NCI-H345 treated with DMSO at 0.1 percent for 48 hours (cell line): ENCODE data around the gene CACUL1.
"Not testable (repeated sequence)": the region's sequence is repeated elsewhere in the genome, so short reads cannot be mapped to it uniquely, and the experiment has no call there.

Source experiments
- DNase-seq: peaks from one replicate; lab custom pipeline; 2025; ENCODE audit not compliant: unreplicated experiment; lab: John Stamatoyannopoulos, UW

CACUL1 gene

GRCh38 chr10:118689070-118689858 lies 65.5 kb downstream of the CACUL1 start:
- no peak for DNase-seq

DNA sequence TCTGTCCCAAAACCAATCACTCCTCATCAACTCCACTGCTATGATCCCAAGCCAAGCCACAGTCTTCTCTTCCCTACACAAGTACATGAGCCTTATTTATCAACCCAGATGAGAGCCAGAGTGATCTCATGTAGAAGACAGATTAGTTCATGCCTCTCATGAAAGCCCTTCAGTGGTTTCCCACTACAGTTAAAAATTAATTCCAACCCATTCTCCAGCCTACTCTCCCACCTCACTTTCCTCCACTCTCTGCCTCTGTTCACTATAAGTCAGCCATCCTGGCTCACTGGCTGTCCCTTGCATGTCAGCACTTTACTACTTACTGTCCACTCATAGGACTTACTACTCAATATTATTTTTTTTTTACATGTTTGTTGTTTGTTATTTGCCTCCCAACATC lies 67.3 kb downstream of the CACUL1 start:
- no peak for DNase-seq

GRCh38 chr10:118682533-118682932 lies 72.2 kb downstream of the CACUL1 start:
- DNase-seq: no peak

- no peak for DNase-seq
Measured at GRCh38 chr10:118680197-118680596, 74.6 kb downstream of the CACUL1 start.

DNA sequence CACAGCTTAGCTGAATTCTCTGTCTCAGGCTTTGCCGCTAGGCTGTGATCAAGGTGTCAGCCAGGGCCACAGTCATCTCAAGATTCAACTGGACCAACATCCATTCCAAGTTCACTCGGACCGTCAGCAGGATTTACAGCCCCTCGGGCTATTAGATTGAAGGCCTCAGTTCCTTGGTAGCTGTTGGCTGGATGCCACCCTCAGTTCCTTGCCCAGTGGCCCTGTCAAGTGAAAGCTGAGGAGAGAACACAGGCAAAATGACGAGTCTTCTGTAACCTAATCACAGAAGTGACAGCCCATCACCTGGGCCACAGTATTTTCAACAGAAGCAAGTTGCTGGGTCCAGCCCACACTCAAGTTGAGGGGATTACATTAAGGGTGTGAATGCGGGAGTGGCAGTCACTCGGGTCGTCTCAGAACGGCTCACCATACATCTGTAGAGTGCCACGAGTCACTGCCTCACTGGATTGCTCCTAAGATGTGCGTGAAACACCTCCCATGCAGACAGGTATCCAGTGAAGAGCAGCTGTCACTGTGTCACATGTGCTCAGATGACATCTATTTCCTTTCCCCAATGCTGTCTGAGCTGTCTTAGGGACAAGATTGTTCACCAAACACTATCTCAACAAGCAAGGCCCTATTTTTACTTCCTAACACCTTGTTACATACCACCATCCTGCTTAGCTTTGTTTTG lies 80.4 kb downstream of the CACUL1 start:
- DNase-seq: no peak

DNA sequence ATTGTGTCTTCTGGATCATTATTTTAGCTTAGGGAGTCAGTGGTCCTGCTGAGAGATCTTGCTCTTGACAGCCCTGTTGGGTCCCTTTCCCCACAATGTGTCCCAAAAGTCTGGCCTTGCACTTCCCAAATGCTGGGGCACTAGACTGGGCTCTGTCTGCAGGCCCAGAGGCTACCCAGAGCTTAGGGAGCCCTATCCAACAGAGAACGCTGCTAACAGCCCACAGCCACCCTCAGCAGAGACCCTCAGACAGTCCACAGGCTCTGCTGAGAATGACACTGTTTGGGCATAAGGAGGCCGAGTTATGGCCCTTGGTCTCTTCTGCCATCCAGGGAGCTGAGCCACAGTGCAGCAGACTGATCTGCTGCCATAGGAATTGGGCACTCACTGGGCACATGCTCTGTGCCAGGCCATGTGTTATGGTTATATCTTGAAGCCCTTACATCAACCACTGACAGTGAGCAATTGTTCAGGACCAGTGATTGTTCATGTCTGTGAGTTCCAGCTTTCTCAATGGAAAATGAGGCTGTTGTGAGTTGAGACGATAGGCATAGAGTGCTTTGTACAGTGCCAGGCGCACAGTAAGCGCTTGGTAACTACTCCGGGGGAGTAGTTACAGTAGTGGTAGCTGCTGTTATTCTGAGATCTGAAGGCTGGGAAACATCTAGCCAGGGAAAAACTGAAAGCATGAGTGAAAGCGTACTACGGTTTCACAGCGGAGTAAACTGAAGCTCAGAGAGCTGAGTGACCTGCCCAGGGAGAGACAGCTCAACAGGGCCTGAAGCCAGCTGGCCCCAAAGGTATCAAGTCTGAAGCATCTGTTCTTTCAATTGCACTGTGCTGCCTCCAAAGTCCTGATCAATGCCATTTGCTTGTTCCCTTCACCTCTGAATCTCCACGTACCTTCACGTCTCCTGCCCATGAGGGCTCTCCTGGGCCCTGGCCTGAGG lies 81.7 kb downstream of the CACUL1 start:
- no peak for DNase-seq

DNA sequence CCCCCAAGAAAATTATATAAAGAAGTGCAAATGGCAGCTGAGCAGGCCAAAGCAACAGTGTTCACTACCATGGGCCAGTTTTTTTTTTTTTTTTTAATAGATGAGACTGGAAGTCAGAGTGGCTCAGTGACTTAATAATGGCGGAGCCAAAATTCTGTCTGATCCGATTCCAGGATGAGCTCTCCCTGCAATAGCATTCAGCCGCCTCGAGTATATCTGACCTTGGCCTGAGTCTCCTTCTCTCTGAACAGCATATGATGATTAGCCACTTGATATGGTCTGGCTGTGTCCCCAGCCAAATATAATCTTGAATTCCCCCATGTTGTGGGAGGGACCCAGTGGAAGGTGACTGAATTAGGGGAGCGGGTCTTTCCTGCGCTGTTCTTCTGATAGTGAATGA lies 82.6 kb downstream of the CACUL1 start:
- DNase-seq: no peak

DNA sequence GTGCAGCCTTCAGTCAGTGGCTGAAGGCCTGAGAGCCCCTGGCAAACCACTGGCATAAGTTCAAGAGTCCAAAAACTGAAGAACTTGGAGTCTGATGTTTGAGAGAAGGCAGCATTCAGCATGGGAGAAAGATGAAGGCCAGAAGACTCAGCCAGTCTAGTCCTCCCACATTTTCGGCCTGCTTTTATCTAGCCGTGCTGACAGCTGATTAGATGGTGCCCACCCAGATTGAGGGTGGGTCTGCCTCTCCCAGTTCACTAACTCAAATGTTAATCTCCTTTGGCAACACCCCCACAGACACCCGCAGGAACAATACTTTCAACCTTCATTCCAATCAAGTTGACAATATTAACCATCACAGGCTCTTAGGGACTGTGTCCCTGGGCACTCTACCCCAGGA lies 83.5 kb downstream of the CACUL1 start:
- DNase-seq: not testable (repeated sequence)

DNA sequence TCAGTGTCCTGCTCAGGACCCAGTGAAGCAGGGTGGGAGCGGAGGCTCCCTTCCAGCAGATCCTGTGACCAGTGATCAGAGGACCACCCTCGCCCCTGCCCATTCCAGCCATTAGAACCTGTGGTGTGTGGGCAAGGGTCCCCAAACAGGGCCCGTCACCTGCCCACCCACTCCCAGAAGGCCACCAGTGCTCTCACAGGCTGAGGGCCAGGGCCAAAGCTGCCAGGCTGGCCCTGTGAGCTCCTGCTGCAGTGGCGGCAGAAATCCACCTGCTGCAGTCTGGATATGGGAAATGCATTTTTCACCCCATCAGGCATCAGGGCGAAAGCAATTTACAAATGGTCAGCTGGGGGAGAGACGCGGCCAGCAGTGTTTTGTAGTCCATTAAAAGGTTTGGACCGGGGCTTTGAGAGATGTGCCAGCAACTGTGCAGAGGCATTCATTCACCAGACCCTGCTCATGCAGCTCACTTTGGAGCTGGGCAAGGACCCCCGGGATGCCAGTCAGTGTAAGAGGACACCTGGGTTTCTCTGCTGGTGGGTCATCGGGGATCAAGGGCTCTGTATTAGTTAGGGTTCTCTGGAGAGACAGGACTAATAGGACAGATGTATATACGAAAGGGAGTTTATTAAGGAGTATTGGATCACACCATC lies 84.2 kb downstream of the CACUL1 start:
- no peak for DNase-seq

- DNase-seq: no peak
Measured at GRCh38 chr10:118669835-118670234, 84.9 kb downstream of the CACUL1 start.

- DNase-seq: no peak
Measured at GRCh38 chr10:118669020-118669791, 85.6 kb downstream of the CACUL1 start.

DNA sequence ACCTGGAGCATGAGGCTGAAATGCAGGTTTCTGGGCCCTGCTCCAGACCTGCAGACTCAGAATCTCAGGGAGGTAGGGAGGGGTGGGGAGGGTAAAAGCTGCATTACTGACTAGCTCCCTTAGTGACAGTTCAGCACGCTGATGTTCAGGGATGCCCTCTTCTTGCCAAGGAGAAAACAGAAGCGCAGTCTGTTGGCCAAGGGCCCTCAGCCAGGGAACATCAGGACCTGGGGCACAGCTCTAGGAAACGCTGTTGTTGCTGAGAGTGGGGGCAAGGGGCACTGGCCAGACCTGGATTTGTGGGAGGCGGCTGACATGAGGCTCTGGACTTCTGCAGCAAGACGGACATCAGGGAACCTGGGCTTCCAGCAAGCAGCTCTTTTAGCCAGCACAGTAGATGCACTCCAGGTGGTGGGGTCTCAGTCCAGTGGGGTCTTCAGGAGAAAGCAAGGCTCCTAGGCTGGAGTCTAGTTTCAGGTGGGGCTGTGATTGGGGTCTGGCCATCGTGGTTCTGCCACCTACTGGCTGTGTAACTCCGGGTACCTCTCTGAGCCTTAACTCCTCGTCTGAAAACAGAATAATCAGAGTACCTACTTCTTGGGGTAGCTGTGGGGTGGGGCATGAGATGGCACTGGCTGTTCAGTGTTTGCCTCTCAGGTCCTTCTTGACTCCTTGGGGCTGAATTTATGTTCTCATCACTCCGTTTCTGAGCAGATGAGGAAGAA lies 86.4 kb downstream of the CACUL1 start:
- no peak for DNase-seq

- DNase-seq: no peak
Measured at GRCh38 chr10:118667732-118668131, 87.0 kb downstream of the CACUL1 start.

DNA sequence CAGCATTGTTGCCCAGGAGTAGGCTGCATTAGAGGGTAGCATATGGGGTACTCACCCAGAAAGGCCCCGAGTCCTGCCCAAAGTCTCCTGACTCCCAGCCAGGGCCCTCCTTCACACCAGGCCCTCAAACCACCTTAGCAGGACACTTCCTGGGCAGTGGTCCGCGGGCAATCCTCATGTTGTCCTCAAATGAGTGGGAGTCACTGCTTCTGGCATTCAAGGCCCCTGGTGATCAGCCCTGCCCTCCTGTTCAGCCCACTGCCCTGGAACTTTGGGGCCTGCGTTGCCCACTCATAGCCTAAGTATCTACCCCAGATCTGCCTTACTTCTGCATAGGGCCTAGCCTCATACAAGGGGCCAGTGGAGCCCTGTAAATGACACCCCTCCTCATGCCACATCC lies 88.4 kb downstream of the CACUL1 start:
- no peak for DNase-seq

DNA sequence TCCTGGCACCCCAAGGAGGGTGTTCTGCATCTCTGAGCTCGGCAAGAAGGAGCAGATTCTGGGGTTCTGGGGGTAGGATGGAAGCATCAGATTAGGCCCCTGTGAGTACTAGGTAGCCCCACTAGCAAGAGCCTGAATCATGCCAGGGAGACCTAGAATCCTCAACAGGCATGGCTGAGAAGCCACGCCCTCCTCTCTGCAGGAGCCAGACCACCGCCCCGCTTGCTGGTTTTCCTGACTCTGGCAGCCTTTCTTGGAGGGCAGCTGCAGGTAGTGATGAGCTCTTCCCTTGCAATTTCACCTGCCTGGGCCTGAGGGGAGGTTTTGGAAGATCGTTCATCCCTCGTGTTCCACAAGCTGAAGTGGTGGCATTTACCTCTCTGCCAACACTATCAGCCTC lies 90.4 kb downstream of the CACUL1 start:
- no peak for DNase-seq

GRCh38 chr10:118663176-118663575 lies 91.6 kb downstream of the CACUL1 start:
- no peak for DNase-seq

- DNase-seq: no peak
Measured at GRCh38 chr10:118662228-118663035, 92.3 kb downstream of the CACUL1 start.

DNA sequence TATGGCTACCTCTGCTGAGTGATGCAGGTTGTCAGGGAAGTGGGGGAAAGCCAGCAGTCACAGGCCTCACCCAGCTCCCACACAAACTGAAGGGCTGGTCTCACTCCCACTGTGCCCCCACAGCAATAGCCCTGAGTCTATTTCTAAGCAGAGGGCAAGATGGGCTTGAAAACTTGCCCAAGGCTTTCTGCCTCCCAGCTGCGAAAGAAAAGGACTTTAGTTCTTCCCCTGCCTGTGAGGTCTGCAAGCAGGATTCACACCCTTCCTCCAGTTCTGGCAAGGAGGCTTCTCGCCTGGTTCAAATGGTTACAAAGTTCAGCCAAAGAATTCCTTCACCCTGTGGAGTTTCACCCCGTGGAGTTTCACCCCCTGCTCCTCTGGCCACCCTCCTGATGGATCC lies 96.0 kb downstream of the CACUL1 start:
- DNase-seq: no peak

- DNase-seq: not testable (repeated sequence)
Measured at GRCh38 chr10:118658168-118658567, 96.6 kb downstream of the CACUL1 start.
